Transverse colon (tissue), 4 donors: ENCODE measurements around the gene PLBD2. TPM values are rescaled to one million over a fixed set of nuclear protein-coding genes. Genes with fewer than 3 reads are reported as not detected.

Source experiments
- DNase-seq: peaks from one replicate; pipeline ENCODE4 v3.0.0-alpha.2; 2019
- H3K27ac ChIP-seq, 4 donors: fragments of 200-600 bp; sonication (generic); 2 replicates each; pipeline ENCODE4 v1.5.1; 2016 to 2018; ENCODE audit warnings: inconsistent platforms in 4 of 4
- H3K27me3 ChIP-seq: fragments of 200-600 bp; sonication (generic); 2 replicates; pipeline ENCODE4 v1.5.1; 2017; ENCODE audit warnings: inconsistent platforms
- H3K36me3 ChIP-seq, 4 donors: fragments of 200-600 bp; sonication (generic); 2 replicates each; pipeline ENCODE4 v1.5.1; 2017 to 2019; ENCODE audit warnings: inconsistent platforms in 4 of 4
- H3K4me1 ChIP-seq, 4 donors: fragments of 200-600 bp; sonication (generic); 2 replicates each; pipeline ENCODE4 v1.5.1; 2017 to 2020; ENCODE audit warnings: inconsistent platforms in 4 of 4
- H3K4me3 ChIP-seq, 4 donors: fragments of 200-600 bp; sonication (generic); 1 replicate in 1 of 4; 2 replicates in 3 of 4; pipeline versions ENCODE4 v1.5.1 to v1.6.1; 2017 to 2019; ENCODE audit warnings: inconsistent platforms in 4 of 4
- H3K9me3 ChIP-seq, 2 donors: fragments of 200-600 bp; sonication (generic); 2 replicates each; pipeline ENCODE4 v1.5.1; 2017 to 2019; ENCODE audit warnings: inconsistent platforms in 2 of 2
- EP300 ChIP-seq: sonication (generic); formaldehyde crosslinking; IDR thresholded peaks from one replicate; pipeline ENCODE4 v1.6.1; 2017; ENCODE audit warnings: antibody characterized with exemption, low read depth
- POLR2A ChIP-seq: fragments of 450-650 bp; IDR thresholded peaks from one replicate; pipeline ENCODE4 v1.6.1; 2016; ENCODE audit warnings: antibody characterized with exemption, mild to moderate bottlenecking, moderate library complexity
- POLR2AphosphoS5 ChIP-seq, 3 donors: sonication (generic); formaldehyde crosslinking; IDR thresholded peaks; one replicate each; pipeline ENCODE4 v1.6.1; 2016; ENCODE audit warnings: antibody characterized with exemption in 3 of 3
- whole genome bisulfite sequencing, 2 donors: methylation state at CpG; one replicate each; pipeline ENCODE4 v1.1.5; 2018; ENCODE audit warnings: low coverage in 1 of 2; 5-methylcytosine and 5-hydroxymethylcytosine counted together
- in situ Hi-C, 4 donors: fragments of 200-750 bp; cut with MboI; loops; one replicate each; pipeline versions ENCODE4 v1.15.0 to v1.15.1; 2017; ENCODE audit warnings: low sequenced_read_pairs in 3 of 4, low pct_ligation_motif_present in 1 of 4, low pct_unique_long_range_greater_than_20kb in 1 of 4
- intact Hi-C: fragments of 100-400 bp; cut with DNase I; formaldehyde crosslinking; loops from one replicate; pipeline ENCODE4 v1.15.1; 2023; ENCODE audit warnings: low total_unique reads
- total RNA-seq, 4 donors: library from RNA; depleted of rRNA; stranded (reverse); fragments of >200 nt; gene quantifications; one replicate each; pipeline ENCODE4 v1.1.0, GENCODE V29; 2016
- TF ChIP-seq, protein P1 (sequence below), 5 experiments: fragments of 200-600 bp in 3 of 5; fragments of 450-650 bp in 2 of 5; sonication (generic) in 3 of 5; IDR thresholded peaks; 1 replicate in 2 of 5; 2 replicates in 3 of 5; pipeline ENCODE4 v1.5.1; 2016 to 2017; ENCODE audit warnings: antibody characterized with exemption in 5 of 5, inconsistent platforms in 3 of 5, mild to moderate bottlenecking in 2 of 5, moderate library complexity in 1 of 5

The PLBD2 gene
- total RNA-seq, 4 donors from 2014 or later = 12.3 to 27.5 (median 19.0) TPM

GRCh38 chr12:113328368-113328889 is 30.0 kb upstream of the PLBD2 start:
- no peak for DNase-seq
- H3K27me3 ChIP-seq = no peaks in the 10 kb centered on the region
- peaks cover 0 to 6% (median 6%) of the 10 kb centered on the region in 4 donors for H3K4me1 ChIP-seq
- intact Hi-C loops (no loop called here), in situ Hi-C loops (loop anchor here in 1 of 4 donors (25.0 kb wide), 1 partner anchor 141 kb away; the partner anchor contains the start of genes DDX54 and RITA1)
- no peak for TF ChIP-seq POLR2A
- TF ChIP-seq EP300 = no peak
- TF ChIP-seq POLR2AphosphoS5 (IDR thresholded peaks at IDR 0.05) = no peak
- TF ChIP-seq, protein P1, sequence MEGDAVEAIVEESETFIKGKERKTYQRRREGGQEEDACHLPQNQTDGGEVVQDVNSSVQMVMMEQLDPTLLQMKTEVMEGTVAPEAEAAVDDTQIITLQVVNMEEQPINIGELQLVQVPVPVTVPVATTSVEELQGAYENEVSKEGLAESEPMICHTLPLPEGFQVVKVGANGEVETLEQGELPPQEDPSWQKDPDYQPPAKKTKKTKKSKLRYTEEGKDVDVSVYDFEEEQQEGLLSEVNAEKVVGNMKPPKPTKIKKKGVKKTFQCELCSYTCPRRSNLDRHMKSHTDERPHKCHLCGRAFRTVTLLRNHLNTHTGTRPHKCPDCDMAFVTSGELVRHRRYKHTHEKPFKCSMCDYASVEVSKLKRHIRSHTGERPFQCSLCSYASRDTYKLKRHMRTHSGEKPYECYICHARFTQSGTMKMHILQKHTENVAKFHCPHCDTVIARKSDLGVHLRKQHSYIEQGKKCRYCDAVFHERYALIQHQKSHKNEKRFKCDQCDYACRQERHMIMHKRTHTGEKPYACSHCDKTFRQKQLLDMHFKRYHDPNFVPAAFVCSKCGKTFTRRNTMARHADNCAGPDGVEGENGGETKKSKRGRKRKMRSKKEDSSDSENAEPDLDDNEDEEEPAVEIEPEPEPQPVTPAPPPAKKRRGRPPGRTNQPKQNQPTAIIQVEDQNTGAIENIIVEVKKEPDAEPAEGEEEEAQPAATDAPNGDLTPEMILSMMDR (IDR thresholded peaks at IDR 0.05) = no peak
- no peak overlapping the region for H3K27ac ChIP-seq
- WGBS, 2 donors = 79 to 84% methylated on average over 4 to 5 of the region's 5 CpGs
- H3K9me3 ChIP-seq = no peaks in the 10 kb centered on the region
- H3K36me3 ChIP-seq = no peaks in the 10 kb centered on the region
- no peak overlapping the region for H3K4me3 ChIP-seq

- no peak overlapping the region for H3K27ac ChIP-seq
- H3K4me3 ChIP-seq = no peak overlapping the region
- 89% methylated on average over 9 of the region's 9 CpGs; no CpG with 5 or more reads in 1 of the 2 donors for WGBS, 2 donors
- TF ChIP-seq, protein P1 (IDR thresholded peaks at IDR 0.05) = no peak
- TF ChIP-seq EP300 (no peak), POLR2AphosphoS5 (IDR thresholded peaks at IDR 0.05) (no peak), POLR2A (no peak)
- in situ Hi-C loops = loop anchor here in 1 of 4 donors (25.0 kb wide), 1 partner anchor 142 kb away; the partner anchor contains the start of genes DDX54 and RITA1
- no peaks in the 10 kb centered on the region for H3K9me3 ChIP-seq
- intact Hi-C loops = no loop called here
- no peak for DNase-seq
- no peaks in the 10 kb centered on the region for H3K27me3 ChIP-seq
- H3K4me1 ChIP-seq = peaks cover 0 to 14% (median 14%) of the 10 kb centered on the region in 4 donors
- H3K36me3 ChIP-seq = no peaks in the 10 kb centered on the region
Measured at GRCh38 chr12:113329022-113329790, 29.2 kb upstream of the PLBD2 start.

- Histone ChIP-seq H3K9me3 (no peaks in the 10 kb centered on the region), H3K4me1 (peaks cover 0 to 17% (median 14%) of the 10 kb centered on the region in 4 donors), H3K4me3 (no peak overlapping the region), H3K27me3 (no peaks in the 10 kb centered on the region), H3K36me3 (no peaks in the 10 kb centered on the region), H3K27ac (no peak overlapping the region)
- intact Hi-C loops = no loop called here
- TF ChIP-seq POLR2AphosphoS5 (IDR thresholded peaks at IDR 0.05) (no peak), EP300 (no peak), POLR2A (no peak)
- TF ChIP-seq, protein P1 (IDR thresholded peaks at IDR 0.05) = no peak
- no peak for DNase-seq
- in situ Hi-C loops = loop anchor here in 1 of 4 donors (25.0 kb wide), 1 partner anchor 143 kb away; the partner anchor contains the start of genes DDX54 and RITA1
- WGBS, 2 donors = 94% methylated on average over 1 of the region's 1 CpG; no CpG with 5 or more reads in 1 of the 2 donors
Measured at GRCh38 chr12:113329791-113330417, 28.5 kb upstream of the PLBD2 start.

- TF ChIP-seq POLR2A (no peak), EP300 (no peak), POLR2AphosphoS5 (IDR thresholded peaks at IDR 0.05) (no peak)
- TF ChIP-seq, protein P1 (IDR thresholded peaks at IDR 0.05) = no peak
- Histone ChIP-seq H3K4me1 (peaks cover 0 to 20% (median 18%) of the 10 kb centered on the region in 4 donors), H3K36me3 (no peaks in the 10 kb centered on the region), H3K4me3 (no peak overlapping the region), H3K9me3 (no peaks in the 10 kb centered on the region), H3K27ac (no peak overlapping the region), H3K27me3 (no peaks in the 10 kb centered on the region)
- in situ Hi-C loops (loop anchor here in 1 of 4 donors (25.0 kb wide), 1 partner anchor 143 kb away; the partner anchor contains the start of genes DDX54 and RITA1), intact Hi-C loops (no loop called here)
- no peak for DNase-seq
- 93% methylated on average over 2 of the region's 2 CpGs; no CpG with 5 or more reads in 1 of the 2 donors for WGBS, 2 donors
Measured at GRCh38 chr12:113330505-113330904, 27.9 kb upstream of the PLBD2 start.
